ENCODE data around the gene CHIT1.
"Not testable (repeated sequence)": the region's sequence is repeated elsewhere in the genome, so short reads cannot be mapped to it uniquely, and the experiment has no call there.

Gene CHIT1

GRCh38 chr1:203229471-203230135 lies at the start of gene CHIT1:
CHIT1 (minus strand) TSS chr1:203229673; CDS start chr1:203229636, 37 bp downstream.
- no peak for DNase-seq

GRCh38 chr1:203278885-203279406 lies 49.5 kb upstream of the CHIT1 start:
- no peak for DNase-seq

GRCh38 chr1:203278082-203278884 lies 48.8 kb upstream of the CHIT1 start:
- DNase-seq, result no peak

- DNase-seq, result no peak
These were observed 47.6 kb upstream of the CHIT1 start for GRCh38 chr1:203276916-203277545.

- DNase-seq, result no peak
These were observed 46.9 kb upstream of the CHIT1 start for GRCh38 chr1:203276408-203276807.

- no peak for DNase-seq
These were observed 46.3 kb upstream of the CHIT1 start for GRCh38 chr1:203275656-203276272.

- no peak for DNase-seq
These were observed 45.3 kb upstream of the CHIT1 start for GRCh38 chr1:203274603-203275381.

- DNase-seq, result no peak
These were observed 44.6 kb upstream of the CHIT1 start for GRCh38 chr1:203273869-203274602.

GRCh38 chr1:203273206-203273868 lies 43.9 kb upstream of the CHIT1 start:
- peak; percentile 71 for DNase-seq

GRCh38 chr1:203272633-203273205 lies 43.2 kb upstream of the CHIT1 start:
- no peak for DNase-seq

- DNase-seq, result no peak
These were observed 42.6 kb upstream of the CHIT1 start for GRCh38 chr1:203271962-203272632.

- no peak for DNase-seq
These were observed 41.7 kb upstream of the CHIT1 start for GRCh38 chr1:203271018-203271743.

GRCh38 chr1:203270448-203270847 lies 41.0 kb upstream of the CHIT1 start:
- DNase-seq, result no peak

GRCh38 chr1:203269654-203270020 lies 40.2 kb upstream of the CHIT1 start:
- no peak for DNase-seq

- DNase-seq, result peak; percentile 57
These were observed 39.6 kb upstream of the CHIT1 start for GRCh38 chr1:203268901-203269653.

- no peak for DNase-seq
These were observed 38.4 kb upstream of the CHIT1 start for GRCh38 chr1:203267912-203268311.

GRCh38 chr1:203267347-203267846 lies 37.9 kb upstream of the CHIT1 start:
- DNase-seq, result peak; percentile 85

GRCh38 chr1:203266140-203266539 lies 36.7 kb upstream of the CHIT1 start:
- DNase-seq, result not testable (repeated sequence)

Data from NCI-H1048 (cell line).